GM18861 (cell line): ENCODE measurements around the gene B3GALT4.

ENCODE experiments used
- ATAC-seq: cut with Tn5 transposase; IDR thresholded peaks from one replicate; pipeline ENCODE4 v1.9.1; 2021; ENCODE audit not compliant: unreplicated experiment

The B3GALT4 gene

DNA sequence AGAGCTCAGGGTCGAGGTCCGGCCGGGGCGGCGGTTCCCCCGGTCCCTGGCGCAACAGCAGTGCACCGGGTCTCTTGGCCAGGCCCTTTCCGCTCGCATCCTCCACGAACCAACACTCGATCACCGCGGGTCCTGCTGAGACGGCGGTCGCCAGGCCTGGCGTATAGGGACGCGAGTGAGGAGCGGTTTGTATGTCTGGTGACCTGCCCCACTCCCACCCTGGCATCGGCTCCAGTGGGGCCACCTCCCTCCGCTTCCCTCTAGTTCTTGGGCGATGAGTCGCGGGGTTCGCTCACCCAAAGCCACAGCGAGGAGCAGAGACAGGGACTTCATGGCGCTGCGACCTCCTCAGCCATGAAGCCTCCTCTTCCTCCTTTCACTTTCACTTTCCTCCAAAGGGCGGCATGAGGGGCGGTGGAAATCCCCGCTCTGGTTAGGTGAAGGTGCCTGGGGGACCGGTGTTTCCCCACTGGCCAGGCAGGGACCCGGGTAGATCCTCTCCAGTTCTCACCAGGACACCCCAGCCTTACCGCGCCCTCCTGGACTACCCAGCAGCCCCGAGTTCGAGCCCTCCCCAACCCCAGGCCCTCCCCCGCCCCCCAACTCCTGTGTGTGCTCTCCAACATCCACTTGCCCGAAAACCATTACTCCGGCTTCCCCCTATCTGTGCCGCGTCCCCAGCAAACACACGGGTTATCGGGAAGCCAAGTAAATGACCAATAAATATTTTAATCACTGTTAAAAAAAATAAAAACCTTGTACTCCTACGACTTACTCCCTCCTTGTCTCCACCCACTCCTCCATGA is 37.0 kb downstream of the B3GALT4 start, which contains the start of gene TAPBP:
Gene TAPBP (minus strand): TSS at position 370 of the 806 bp plus-strand sequence. CDS start 37 bp downstream, at position 333.
- peak; percentile 32 for ATAC-seq

DNA sequence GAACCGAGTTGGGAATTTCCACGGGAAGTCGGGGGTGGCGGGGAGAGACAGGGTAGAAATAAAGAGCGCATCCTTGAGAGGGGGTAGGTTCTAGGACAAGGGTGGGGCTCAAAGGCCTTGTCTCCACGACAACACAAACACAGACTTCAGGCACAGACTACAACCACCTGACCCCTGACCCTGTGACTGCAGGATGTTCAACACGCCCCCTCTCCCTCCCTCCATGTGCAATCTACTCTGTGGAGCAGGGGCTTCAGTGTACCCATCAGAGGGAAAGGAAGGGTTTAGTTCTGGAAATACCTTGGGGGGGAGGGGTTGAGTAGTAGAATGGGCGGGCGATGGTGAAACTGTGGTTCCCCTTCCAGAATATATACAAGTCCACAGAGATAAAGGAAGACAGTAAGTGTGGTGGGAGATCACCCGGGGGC is 37.6 kb downstream of the B3GALT4 start:
- ATAC-seq: no peak

DNA sequence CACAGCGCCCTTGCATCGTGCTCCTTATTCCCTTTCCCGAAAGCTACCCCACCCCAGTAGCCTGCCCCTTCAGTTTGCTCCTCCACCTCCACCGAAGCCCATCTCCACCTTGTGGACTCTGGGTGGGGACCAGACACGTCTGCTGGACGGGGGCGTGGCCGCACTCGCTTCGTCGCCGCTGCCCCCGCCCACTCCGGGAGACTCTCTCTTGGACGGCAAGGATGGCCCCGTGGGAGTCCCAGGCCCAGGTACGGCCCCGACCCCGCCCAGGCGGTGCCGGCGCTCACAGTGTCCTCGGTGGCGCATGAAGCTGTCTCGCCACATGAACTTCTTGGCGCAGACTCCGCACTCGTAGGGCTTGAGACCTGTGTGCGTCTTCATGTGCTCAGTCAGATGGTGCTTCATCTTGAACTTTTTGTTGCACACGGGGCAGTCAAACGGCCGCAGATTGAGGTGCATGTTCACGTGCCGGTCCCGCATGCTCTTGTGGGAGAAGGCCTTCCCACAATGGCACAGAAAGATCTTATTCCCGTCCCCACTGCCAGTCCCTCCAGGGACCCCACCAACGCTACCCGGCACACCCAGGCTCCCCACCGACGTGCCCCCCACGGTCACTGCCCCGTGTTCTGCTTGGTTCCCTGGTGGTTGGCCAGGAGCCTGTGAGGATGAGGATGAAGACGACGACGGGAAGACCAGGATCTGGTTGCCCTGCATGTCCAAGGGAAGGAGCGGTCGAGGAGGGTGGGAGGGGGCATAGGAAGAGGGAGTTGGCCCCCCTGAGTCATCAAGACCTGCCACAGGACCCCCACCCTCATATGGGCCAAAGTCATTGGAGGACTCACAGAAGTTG is 38.2 kb downstream of the B3GALT4 start:
- no peak for ATAC-seq

DNA sequence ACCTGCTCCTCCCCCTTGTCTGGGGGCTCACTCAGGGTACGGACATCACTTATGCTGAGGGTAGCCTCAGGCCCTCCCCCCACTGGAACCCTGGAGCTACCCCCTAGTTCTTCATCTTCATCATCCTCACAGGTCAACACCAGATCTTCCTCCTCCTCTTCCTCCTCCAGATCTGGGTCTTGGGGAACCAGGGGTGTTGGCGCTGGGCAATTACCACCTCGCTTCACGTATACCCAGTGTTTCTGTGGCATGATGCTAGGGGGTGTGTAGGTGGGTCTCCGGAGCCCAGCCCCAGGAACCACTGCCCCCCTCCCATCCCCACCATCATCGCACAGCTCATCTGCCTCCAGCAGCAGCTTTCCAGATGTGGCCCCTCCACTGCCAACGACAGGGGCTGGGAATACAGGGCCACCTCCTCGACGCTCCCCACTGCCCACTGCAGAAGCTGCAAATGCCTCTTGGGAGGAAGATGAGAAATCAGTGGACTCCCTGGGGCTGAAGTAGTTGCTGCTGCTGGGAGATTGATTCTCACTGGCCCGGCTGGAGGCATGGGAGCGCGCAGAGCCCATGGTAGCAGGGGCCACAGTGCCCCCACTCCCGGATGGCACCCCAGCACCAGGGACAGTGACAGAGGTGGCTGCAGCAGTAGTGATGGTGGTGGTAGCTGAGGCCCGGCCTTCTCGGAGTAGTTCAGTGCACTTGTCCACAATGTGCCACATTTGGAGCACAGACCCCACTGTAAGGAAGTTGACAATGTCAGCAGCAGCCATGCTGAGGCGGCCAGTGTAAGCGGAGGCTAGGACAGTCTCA is 39.1 kb downstream of the B3GALT4 start:
- ATAC-seq: no peak

DNA sequence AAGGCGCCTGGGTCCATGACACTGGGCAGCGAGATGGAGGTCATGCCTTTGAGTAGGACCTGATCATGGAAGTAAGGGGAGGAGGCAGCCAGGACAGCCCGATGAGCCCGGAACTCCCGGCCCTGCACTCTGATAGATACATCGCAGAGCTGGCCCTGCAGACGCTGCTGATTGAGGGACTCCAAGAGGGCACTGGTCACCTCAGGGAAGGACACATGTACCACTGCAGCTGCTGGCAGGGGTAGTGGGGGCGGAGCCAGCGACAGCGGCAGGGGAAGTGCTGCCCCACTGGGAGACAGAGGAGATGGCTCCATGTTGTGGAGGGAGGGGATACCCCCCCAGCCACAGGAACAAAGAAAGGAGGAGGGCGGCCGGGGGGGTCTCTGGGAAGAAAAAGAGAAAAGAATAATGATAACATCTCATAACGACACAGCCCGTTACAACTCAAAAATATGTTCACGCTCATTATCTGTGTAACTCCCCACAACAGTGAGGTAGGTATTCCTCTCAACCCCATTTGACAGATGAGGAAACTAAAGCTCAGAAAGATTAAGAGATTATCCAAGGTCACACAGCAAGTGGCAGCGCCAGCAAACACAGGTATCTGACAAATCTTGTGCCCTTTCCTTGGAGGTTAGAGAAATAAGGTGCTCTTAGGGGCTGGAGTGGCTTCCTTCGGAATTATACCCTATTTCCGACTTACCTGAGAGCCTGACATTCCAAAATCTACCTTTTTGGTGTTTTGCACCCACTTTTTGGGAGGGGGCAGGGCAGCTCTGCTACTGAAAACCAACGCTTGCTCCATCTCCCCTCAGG is 39.9 kb downstream of the B3GALT4 start:
- no peak for ATAC-seq

DNA sequence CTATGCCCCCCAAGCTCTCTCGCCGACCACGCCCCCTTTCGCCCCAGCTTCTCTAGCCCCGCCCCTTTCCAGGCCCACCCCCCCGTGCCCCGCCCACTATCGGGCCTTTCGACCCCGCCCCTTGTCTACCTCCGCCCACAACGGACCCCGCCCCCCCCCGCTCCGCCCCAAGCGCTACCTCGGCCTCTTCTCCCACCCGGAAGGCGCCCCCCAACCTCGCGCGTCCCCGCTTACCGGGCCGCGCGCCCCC is 40.4 kb downstream of the B3GALT4 start:
- ATAC-seq: no peak

DNA sequence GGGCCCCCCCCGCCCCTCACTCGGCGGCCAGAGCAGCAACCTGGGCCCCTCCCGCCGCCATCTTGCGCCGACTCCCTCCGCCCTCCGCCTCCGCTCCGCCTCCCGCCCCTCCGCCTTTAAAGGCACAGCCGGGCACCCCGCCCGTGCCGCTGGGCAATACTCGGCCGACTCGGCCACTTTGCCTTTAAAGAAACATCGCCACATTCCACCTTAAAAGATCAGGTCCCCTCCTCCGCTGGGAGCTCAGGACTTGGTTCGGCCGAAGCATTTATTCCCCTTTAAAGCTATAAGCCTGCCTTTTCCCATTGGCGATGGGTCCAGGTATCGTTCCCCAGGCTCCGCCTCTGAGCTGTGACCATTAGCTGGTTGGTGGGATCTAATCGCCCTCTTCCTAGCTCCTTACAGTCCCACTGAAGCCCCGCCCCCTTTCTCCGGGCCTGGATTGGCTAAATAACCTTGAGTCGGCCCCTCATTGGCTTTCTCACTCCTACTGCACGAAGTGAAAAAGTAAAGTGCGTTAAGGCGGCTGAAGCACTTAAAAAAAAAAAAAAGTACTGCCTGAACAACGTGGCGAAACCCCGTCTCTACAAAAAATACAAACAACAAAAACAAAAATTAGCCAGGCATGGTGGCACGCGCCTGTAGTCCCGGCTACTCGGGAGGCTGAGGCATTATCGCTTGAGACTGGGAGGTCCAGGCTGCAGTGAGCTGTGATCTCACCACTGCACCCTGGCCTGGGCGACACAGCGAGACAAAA is 40.9 kb downstream of the B3GALT4 start, which contains the start of gene ZBTB22:
Gene ZBTB22 (minus strand): TSS at position 76 of the 757 bp plus-strand sequence. CDS start 828 bp downstream, outside the sequence.
- ATAC-seq: peak; percentile 37

DNA sequence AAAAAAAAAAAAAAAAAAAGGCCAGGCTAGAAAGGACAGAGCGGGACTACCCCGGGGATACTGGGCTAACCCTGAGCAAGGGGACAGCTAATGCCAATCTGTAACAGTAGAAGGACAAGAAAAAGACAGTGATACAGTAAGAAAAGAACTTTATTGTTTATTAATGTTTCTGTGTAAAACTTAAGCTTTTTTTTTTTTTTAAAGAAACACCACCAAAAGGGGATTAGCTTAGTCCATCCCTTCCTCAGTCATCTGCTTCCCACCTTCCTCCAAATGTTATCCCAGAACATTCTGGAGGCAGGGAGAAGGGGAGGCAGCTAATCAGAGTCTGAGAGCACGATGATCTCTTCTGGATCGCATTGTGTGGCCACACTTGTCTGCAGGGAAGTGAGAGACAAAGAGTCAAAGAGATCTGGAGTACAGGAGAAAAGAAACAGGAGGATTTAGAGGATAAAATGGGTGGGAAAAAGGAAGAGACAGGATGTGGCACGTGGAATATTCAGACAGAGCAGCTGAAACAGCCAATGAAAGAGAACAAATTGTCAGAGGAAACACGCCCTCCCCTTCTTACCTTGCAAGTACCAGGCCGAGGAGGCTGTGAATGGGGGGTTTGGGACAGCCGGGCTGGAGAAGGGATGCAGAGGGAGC is 41.6 kb downstream of the B3GALT4 start:
- no peak for ATAC-seq

DNA sequence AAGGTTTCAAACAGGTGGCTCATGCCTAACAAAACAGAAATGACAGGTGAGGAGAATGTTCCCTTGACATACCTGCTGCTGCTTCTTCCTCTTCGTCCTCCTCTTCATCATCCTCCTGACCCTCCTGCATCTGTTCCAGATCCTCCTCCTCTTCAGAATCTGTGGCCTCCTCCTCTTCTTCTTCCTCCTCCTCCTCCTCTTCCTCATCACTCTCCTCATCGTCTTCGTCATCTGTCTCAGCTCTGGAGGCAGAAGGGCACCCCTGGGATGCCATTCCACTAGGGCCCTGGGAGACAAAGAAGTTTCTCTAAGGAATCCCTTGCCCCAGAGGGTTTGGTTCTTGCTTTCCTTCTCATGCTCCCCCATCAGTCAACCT is 43.0 kb downstream of the B3GALT4 start:
- no peak for ATAC-seq

DNA sequence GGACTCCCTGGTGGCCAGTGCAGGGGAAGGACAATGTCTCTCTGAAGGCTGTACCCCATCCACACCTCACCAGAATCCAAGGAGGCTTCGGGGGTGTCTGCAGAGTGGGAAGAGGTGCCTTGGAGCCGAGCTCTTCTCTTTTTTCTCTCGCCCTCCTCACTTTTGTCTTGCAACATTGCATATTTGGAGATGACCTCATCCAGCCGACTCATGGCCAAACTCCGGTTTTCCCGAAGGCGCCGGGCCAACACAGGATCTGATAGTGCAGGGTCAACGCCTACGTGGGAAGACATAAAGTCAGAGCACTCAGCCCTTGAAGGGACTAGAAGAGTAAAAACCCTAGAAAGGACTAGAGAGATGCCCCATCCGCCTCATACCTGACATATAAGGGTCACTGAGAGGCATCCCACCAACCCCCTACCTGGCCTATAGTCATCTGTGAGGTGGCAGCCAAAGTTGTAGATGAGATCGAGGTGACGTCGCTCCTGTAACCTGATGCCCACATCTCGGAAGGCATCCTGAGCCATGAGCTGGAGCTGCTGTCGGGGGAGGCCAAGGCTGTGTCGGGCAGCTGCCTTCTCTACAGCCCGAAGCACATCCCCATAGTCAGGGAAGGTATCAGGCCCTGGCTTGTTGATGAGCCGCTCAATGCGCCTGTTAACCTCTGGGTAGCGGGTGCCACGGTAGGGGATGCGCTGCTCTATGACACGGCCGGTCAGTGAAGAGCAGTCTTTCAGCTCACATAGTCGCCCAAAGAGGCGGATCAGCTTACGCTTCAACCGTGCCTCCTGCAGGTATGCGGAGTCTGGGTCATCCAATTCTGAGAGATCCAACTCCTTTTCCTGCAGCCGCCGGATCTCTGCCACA is 43.6 kb downstream of the B3GALT4 start:
- ATAC-seq: no peak

DNA sequence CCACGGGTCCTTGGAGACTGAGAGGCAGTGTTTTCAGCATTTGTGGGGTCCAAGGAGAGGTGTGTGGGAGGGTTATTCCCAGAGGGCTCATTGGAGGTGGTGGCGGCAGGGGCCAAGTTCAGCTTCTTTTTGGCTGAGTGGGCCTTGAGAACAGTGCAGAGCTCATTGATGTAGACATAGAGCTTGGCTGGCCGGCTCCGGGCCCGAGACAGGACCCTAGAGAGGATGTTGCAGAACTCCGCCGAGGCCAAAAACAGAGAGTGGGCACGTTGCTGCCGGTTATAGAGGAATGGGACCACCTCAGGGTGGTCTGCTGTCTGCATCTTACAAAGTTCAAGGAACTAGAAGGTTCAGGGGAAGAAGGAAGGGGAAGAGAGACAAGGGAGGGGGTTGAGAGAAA is 44.3 kb downstream of the B3GALT4 start:
- no peak for ATAC-seq

DNA sequence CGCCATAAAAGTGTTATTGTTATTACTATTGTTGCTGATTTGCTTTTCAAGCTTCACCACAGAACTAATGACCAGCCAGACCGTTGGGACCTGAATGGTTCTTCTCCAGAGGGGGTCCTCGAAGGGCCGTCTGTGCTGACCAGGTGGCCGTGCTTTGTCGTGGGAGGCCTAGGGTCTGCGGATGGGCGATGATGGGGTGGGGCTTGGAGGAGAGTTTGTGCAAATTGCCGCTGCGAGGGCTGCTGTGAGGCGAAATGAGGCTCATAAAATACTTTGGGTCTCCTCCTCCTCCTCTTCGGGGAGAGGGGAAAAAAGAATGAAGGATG is 46.7 kb downstream of the B3GALT4 start:
- ATAC-seq: no peak

DNA sequence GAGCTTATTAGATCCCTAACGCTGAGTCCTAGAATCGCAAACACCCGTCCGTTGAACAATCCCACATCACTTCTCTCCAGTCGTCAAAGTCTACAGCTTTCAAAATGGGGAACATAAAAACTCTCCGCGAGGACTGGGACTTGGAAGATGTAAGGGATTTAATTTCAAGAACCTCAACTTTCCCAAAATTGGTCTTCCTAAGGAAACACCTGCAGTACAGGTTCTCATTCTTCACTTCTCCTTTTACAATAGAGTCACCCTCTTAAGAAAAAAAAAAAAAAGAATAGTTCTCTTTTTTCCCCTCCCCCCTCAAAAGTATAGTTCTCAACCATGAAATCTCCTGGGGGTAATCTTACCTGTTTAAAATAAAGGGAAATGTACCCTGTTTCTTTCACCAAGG is 47.2 kb downstream of the B3GALT4 start:
- no peak for ATAC-seq
